Mesendoderm (in vitro differentiated cells): ENCODE data around the gene OSBPL5.

ENCODE experiments used
- DNase-seq: peaks from one replicate; pipeline ENCODE4 v3.0.0; 2013
- H2AK5ac ChIP-seq: 2 replicates; pipeline ENCODE4 v1.6.1; 2013; ENCODE audit warnings: low read length, inconsistent platforms
- H2BK120ac ChIP-seq: 2 replicates; pipeline ENCODE4 v1.6.1; 2013; ENCODE audit warnings: low read depth, mild to moderate bottlenecking, low read length, moderate library complexity, mixed read lengths
- H2BK15ac ChIP-seq: replicated peaks from 2 replicates; pipeline ENCODE4 v1.6.1; 2013; ENCODE audit warnings: low read depth, mild to moderate bottlenecking, moderate library complexity
- H2BK5ac ChIP-seq: 2 replicates; pipeline ENCODE4 v1.6.1; 2013; ENCODE audit warnings: low read length, inconsistent platforms
- H3K18ac ChIP-seq: 2 replicates; pipeline ENCODE4 v1.6.1; 2013; ENCODE audit warnings: mild to moderate bottlenecking, low read length, mixed read lengths
- H3K23ac ChIP-seq: one replicate; pipeline ENCODE4 v1.6.1; 2013; ENCODE audit warnings: low read length
- H3K27ac ChIP-seq: 2 replicates; pipeline ENCODE4 v1.5.1; 2013; ENCODE audit warnings: low read depth, mild to moderate bottlenecking, inconsistent platforms, low read length, moderate library complexity
- H3K27me3 ChIP-seq: 2 replicates; pipeline ENCODE4 v1.6.1; 2013; ENCODE audit warnings: low read length, control low read depth, mild to moderate bottlenecking, inconsistent platforms; ENCODE audit not compliant: insufficient read depth, poor library complexity
- H3K36me3 ChIP-seq: 2 replicates; pipeline ENCODE4 v1.6.1; 2013; ENCODE audit warnings: low read length, inconsistent platforms; ENCODE audit not compliant: control insufficient read depth, insufficient read depth
- H3K4ac ChIP-seq: one replicate; pipeline ENCODE4 v1.6.1; 2013; ENCODE audit warnings: low read depth, mild to moderate bottlenecking, low read length, moderate library complexity
- H3K4me1 ChIP-seq: 2 replicates; pipeline ENCODE4 v1.6.1; 2013; ENCODE audit warnings: low read depth, low read length, inconsistent platforms; ENCODE audit not compliant: control insufficient read depth
- H3K4me2 ChIP-seq: 2 replicates; pipeline ENCODE4 v1.6.1; 2013; ENCODE audit warnings: low read length
- H3K4me3 ChIP-seq: 2 replicates; pipeline ENCODE4 v1.5.1; 2013; ENCODE audit warnings: mild to moderate bottlenecking, low read length
- H3K56ac ChIP-seq: one replicate; pipeline ENCODE4 v1.6.1; 2013; ENCODE audit warnings: low read length
- H3K79me1 ChIP-seq: 2 replicates; pipeline ENCODE4 v1.6.1; 2013; ENCODE audit warnings: low read length, inconsistent platforms
- H3K79me2 ChIP-seq: 2 replicates; pipeline ENCODE4 v1.6.1; 2013; ENCODE audit warnings: mild to moderate bottlenecking, low read length; ENCODE audit not compliant: control insufficient read depth, insufficient read depth
- H3K9ac ChIP-seq: 2 replicates; pipeline ENCODE4 v1.6.1; 2013; ENCODE audit warnings: low read length, inconsistent platforms
- H4K5ac ChIP-seq: one replicate; pipeline ENCODE4 v1.6.1; 2013; ENCODE audit warnings: low read length
- H4K8ac ChIP-seq: one replicate; pipeline ENCODE4 v1.6.1; 2013; ENCODE audit warnings: low read depth, mild to moderate bottlenecking, control low read depth, low read length, moderate library complexity
- WGBS: extraction: QIAGEN DNeasy Blood & Tissue Kit; methylation state at CpG from one replicate; pipeline ENCODE4 v1.1.7; 2013; ENCODE audit warnings: low lambda C conversion rate, missing lambda C conversion rate; ENCODE audit not compliant: insufficient coverage; ENCODE audit errors: extremely low coverage; 5-methylcytosine and 5-hydroxymethylcytosine counted together

OSBPL5 gene

GRCh38 chr11:3121931-3122774 lies 43.0 kb downstream of the OSBPL5 start:
- no peaks in the 10 kb centered on the region for H3K79me1 ChIP-seq
- no peak for DNase-seq
- no peaks in the 10 kb centered on the region for H3K4me1 ChIP-seq
- H3K4me2 ChIP-seq = no peak overlapping the region
- H2BK120ac ChIP-seq = no peak overlapping the region
- H2BK15ac ChIP-seq = no peak overlapping the region
- no CpG with 5 or more reads among the region's 34 CpGs for WGBS
- no peak overlapping the region for H3K4me3 ChIP-seq
- no peak overlapping the region for H3K9ac ChIP-seq
- no peaks in the 10 kb centered on the region for H3K79me2 ChIP-seq
- no peak overlapping the region for H2BK5ac ChIP-seq
- no peak overlapping the region for H4K8ac ChIP-seq
- H3K27ac ChIP-seq = no peak overlapping the region
- no peak overlapping the region for H2AK5ac ChIP-seq
- no peak overlapping the region for H4K5ac ChIP-seq
- H3K23ac ChIP-seq = no peak overlapping the region
- H3K56ac ChIP-seq = no peak overlapping the region
- no peaks in the 10 kb centered on the region for H3K27me3 ChIP-seq
- no peak overlapping the region for H3K4ac ChIP-seq
- no peaks in the 10 kb centered on the region for H3K36me3 ChIP-seq
- no peak overlapping the region for H3K18ac ChIP-seq

DNA sequence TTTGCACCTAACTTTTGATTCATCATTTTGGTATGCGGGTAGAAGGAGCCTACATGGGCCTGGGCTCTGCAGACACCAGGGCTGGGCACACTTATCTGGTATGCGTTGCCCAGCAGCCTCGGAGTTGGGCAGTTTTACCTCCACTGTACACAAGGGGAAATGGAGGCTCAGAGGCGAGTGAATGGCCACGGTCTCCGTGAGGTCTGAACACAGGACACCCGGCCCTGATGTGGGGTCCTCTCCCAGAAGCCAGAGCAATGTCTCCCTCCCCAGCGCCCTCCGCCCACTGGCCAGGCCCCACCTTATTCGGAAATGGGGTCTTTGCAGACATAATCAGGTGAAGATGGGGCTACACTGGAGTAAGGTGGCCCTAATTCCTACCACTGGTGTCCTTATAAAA lies 43.7 kb downstream of the OSBPL5 start:
- Histone ChIP-seq H3K79me2 (no peaks in the 10 kb centered on the region), H3K27ac (no peak overlapping the region), H3K4me3 (no peak overlapping the region), H3K56ac (no peak overlapping the region), H2BK5ac (no peak overlapping the region), H3K4me2 (no peak overlapping the region), H3K4ac (no peak overlapping the region), H3K23ac (no peak overlapping the region), H4K5ac (no peak overlapping the region), H3K36me3 (no peaks in the 10 kb centered on the region), H3K9ac (no peak overlapping the region), H3K18ac (no peak overlapping the region), H3K4me1 (no peaks in the 10 kb centered on the region), H3K27me3 (no peaks in the 10 kb centered on the region), H2AK5ac (no peak overlapping the region), H4K8ac (no peak overlapping the region), H2BK120ac (no peak overlapping the region), H3K79me1 (no peaks in the 10 kb centered on the region), H2BK15ac (no peak overlapping the region)
- WGBS = no CpG with 5 or more reads among the region's 10 CpGs
- DNase-seq = no peak

DNA sequence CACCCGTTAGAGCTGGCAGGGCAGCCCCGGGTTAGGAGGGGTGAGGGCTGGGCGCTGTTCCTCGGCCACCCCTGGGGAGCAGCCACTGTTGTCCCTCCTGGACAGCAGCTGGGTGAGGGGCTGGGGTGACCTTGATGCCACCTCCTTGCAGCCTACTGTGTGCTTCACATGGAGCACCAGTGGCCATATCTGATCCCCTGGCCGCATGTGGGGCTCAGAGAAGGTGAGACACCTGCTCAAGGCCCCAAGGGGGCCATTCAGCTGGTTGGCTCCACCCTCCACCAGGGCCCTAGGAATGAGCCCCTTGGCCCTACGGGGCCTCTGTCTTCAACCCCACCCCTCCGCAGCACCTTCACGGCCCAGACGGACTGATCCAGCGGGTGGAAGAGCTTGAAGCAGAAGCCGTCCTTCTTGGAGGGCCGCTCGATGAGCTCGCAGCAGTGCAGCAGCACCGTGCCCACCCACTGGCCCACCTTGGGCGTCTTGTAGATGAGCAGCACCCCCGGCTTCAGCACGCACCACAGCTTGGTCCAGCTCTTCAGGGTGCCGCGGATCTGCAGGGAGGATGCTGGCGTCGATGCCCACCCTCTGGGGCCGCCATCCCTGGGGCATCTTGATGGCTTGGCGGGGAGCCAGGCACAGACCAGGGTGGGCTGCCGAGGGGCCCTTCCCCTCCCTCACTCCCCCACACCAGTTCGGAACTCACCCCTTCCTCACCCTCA lies 44.9 kb downstream of the OSBPL5 start:
- Histone ChIP-seq H3K18ac (no peak overlapping the region), H2AK5ac (no peak overlapping the region), H3K4me2 (no peak overlapping the region), H3K56ac (no peak overlapping the region), H3K4ac (no peak overlapping the region), H3K79me1 (no peaks in the 10 kb centered on the region), H3K23ac (no peak overlapping the region), H2BK15ac (no peak overlapping the region), H3K79me2 (no peaks in the 10 kb centered on the region), H3K27ac (no peak overlapping the region), H3K9ac (no peak overlapping the region), H3K27me3 (no peaks in the 10 kb centered on the region), H2BK5ac (no peak overlapping the region), H2BK120ac (no peak overlapping the region), H3K4me3 (no peak overlapping the region), H4K8ac (no peak overlapping the region), H3K36me3 (no peaks in the 10 kb centered on the region), H3K4me1 (no peaks in the 10 kb centered on the region), H4K5ac (no peak overlapping the region)
- DNase-seq = no peak
- WGBS = no CpG with 5 or more reads among the region's 26 CpGs

- WGBS = no CpG with 5 or more reads among the region's 14 CpGs
- no peak for DNase-seq
- Histone ChIP-seq H3K56ac (no peak overlapping the region), H2BK120ac (no peak overlapping the region), H3K4me1 (no peaks in the 10 kb centered on the region), H3K18ac (no peak overlapping the region), H3K79me2 (no peaks in the 10 kb centered on the region), H2AK5ac (no peak overlapping the region), H3K36me3 (no peaks in the 10 kb centered on the region), H3K23ac (no peak overlapping the region), H3K4me3 (no peak overlapping the region), H2BK15ac (no peak overlapping the region), H3K79me1 (no peaks in the 10 kb centered on the region), H4K8ac (no peak overlapping the region), H4K5ac (no peak overlapping the region), H3K27ac (no peak overlapping the region), H3K4me2 (no peak overlapping the region), H3K27me3 (no peaks in the 10 kb centered on the region), H3K4ac (no peak overlapping the region), H3K9ac (no peak overlapping the region), H2BK5ac (no peak overlapping the region)
Measured at GRCh38 chr11:3119141-3119821, 45.8 kb downstream of the OSBPL5 start.

DNA sequence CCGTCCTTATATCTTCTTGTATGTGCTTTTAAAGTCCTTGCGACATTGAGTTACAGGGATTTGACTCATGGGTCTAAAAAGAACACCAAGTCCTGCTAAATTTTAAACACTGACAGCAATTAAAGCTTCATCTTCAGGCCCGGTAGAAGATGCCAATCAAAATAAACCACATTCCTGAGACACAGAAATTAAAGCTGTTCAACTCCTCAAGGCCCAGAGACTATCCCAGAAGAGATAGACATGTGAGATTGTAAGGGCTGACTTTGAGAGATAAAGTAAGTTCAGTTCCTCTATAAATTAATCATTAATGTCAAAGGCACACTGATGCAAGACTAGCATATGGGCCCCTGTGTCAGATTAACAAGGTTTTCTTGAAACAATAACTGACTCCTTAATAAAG lies 49.8 kb downstream of the OSBPL5 start:
- no peak overlapping the region for H4K8ac ChIP-seq
- H3K9ac ChIP-seq = no peak overlapping the region
- no peak overlapping the region for H3K23ac ChIP-seq
- no peak overlapping the region for H3K4me3 ChIP-seq
- no peak overlapping the region for H2AK5ac ChIP-seq
- DNase-seq = no peak
- WGBS = no CpG with 5 or more reads among the region's 3 CpGs
- no peak overlapping the region for H4K5ac ChIP-seq
- H2BK120ac ChIP-seq = no peak overlapping the region
- H3K27me3 ChIP-seq = no peaks in the 10 kb centered on the region
- no peaks in the 10 kb centered on the region for H3K79me2 ChIP-seq
- H3K18ac ChIP-seq = no peak overlapping the region
- H3K56ac ChIP-seq = no peak overlapping the region
- H3K4me2 ChIP-seq = no peak overlapping the region
- H3K4me1 ChIP-seq = no peaks in the 10 kb centered on the region
- no peaks in the 10 kb centered on the region for H3K79me1 ChIP-seq
- no peak overlapping the region for H2BK5ac ChIP-seq
- no peaks in the 10 kb centered on the region for H3K36me3 ChIP-seq
- no peak overlapping the region for H3K4ac ChIP-seq
- no peak overlapping the region for H3K27ac ChIP-seq
- no peak overlapping the region for H2BK15ac ChIP-seq
